H1 (cell line): ENCODE results near the gene SSH2. TPM values are rescaled to one million over a fixed set of nuclear protein-coding genes. Genes with fewer than 3 reads are reported as not detected.

Source experiments
- CTCF ChIA-PET: fragments of 300-600 bp; sonication (Branson Sonifier 250); formaldehyde crosslinking; loops from one replicate; lab custom pipeline; 2021; ENCODE audit not compliant: partially characterized antibody; lab: Charles Lee
- POLR2A ChIA-PET: fragments of 300-600 bp; sonication (Branson Sonifier 250); formaldehyde crosslinking; loops from one replicate; lab custom pipeline; 2021; ENCODE audit warnings: inconsistent platforms; ENCODE audit not compliant: partially characterized antibody; lab: Charles Lee
- DNase-seq, 2 experiments: peaks; one replicate each; pipeline versions ENCODE4 v3.0.0 to v3.0.0-alpha.2; 2010 to 2022; ENCODE audit warnings: low spot score in 2 of 2, low read depth in 1 of 2, mixed read lengths in 1 of 2
- FAIRE-seq: peaks from 2 replicates; lab custom pipeline; 2011; peaks lifted over from hg19 to GRCh38; lab: Jason Lieb, UNC
- H2AFZ ChIP-seq: 2 replicates; pipeline ENCODE4 v1.8.1; 2012; ENCODE audit warnings: low read length, inconsistent platforms
- H2AK5ac ChIP-seq: 2 replicates; pipeline ENCODE4 v1.6.1; 2013; ENCODE audit warnings: low read depth, low read length
- H2BK120ac ChIP-seq: replicated peaks from 2 replicates; pipeline ENCODE3; 2013; ENCODE audit warnings: low read depth, low read length, inconsistent platforms
- H2BK12ac ChIP-seq: 2 replicates; pipeline ENCODE4 v1.6.1; 2013; ENCODE audit warnings: low read depth, low read length
- H2BK15ac ChIP-seq: 2 replicates; pipeline ENCODE4 v1.6.1; 2013; ENCODE audit warnings: low read length
- H2BK20ac ChIP-seq: 2 replicates; pipeline ENCODE4 v1.6.1; 2013; ENCODE audit warnings: low read length
- H2BK5ac ChIP-seq: 2 replicates; pipeline ENCODE4 v1.6.1; 2013; ENCODE audit warnings: low read depth, low read length
- H3K14ac ChIP-seq: 2 replicates; pipeline ENCODE4 v1.6.1; 2013; ENCODE audit warnings: inconsistent platforms; ENCODE audit not compliant: insufficient read length
- H3K18ac ChIP-seq: 2 replicates; pipeline ENCODE4 v1.6.1; 2013; ENCODE audit warnings: low read length; ENCODE audit errors: extremely low read depth
- H3K23ac ChIP-seq: 2 replicates; pipeline ENCODE4 v1.6.1; 2013; ENCODE audit warnings: inconsistent platforms; ENCODE audit not compliant: insufficient read length
- H3K23me2 ChIP-seq: 2 replicates; pipeline ENCODE4 v1.6.1; 2013; ENCODE audit warnings: low read depth, low read length
- H3K27ac ChIP-seq: 2 replicates; pipeline ENCODE4 v1.6.1; 2011; ENCODE audit warnings: low read depth, low read length, inconsistent platforms
- H3K27me3 ChIP-seq, 4 experiments: replicated peaks in 1 of 4; 1 replicate in 1 of 4; 2 replicates in 3 of 4; pipeline versions ENCODE4 v1.6.1 to v1.8.1; 2011 to 2013; ENCODE audit warnings: low read length in 3 of 4, mild to moderate bottlenecking in 3 of 4, inconsistent platforms in 2 of 4, mixed read lengths in 2 of 4, moderate library complexity in 1 of 4; ENCODE audit not compliant: control insufficient read depth in 3 of 4, insufficient read depth in 3 of 4; ENCODE audit errors: extremely low read depth in 1 of 4
- H3K36me3 ChIP-seq, 4 experiments: 2 replicates each; pipeline versions ENCODE4 v1.6.1 to v1.8.1; 2011 to 2013; ENCODE audit warnings: mild to moderate bottlenecking in 4 of 4, low read length in 3 of 4, moderate library complexity in 2 of 4, control low read depth in 1 of 4, inconsistent platforms in 1 of 4; ENCODE audit not compliant: insufficient read depth in 4 of 4, control insufficient read depth in 2 of 4
- H3K4ac ChIP-seq: replicated peaks from 2 replicates; pipeline ENCODE3; 2013; ENCODE audit warnings: low read length, low read depth, mixed read lengths, inconsistent platforms; ENCODE audit not compliant: insufficient read length
- H3K4me1 ChIP-seq, 4 experiments: replicated peaks in 1 of 4; 1 replicate in 1 of 4; 2 replicates in 3 of 4; pipeline versions ENCODE4 v1.6.1 to v1.8.1; 2011 to 2013; ENCODE audit warnings: low read length in 3 of 4, inconsistent platforms in 2 of 4, mixed read lengths in 1 of 4; ENCODE audit not compliant: insufficient read depth in 4 of 4, control insufficient read depth in 3 of 4
- H3K4me2 ChIP-seq, 2 experiments: 2 replicates each; pipeline versions ENCODE4 v1.6.1 to v1.8.1; 2011 to 2013; ENCODE audit warnings: low read depth in 2 of 2, low read length in 2 of 2, control low read depth in 1 of 2, inconsistent platforms in 1 of 2, mild to moderate bottlenecking in 1 of 2; ENCODE audit not compliant: insufficient read depth in 1 of 2
- H3K4me3 ChIP-seq, 4 experiments: fragments of 200-600, 300-600 bp in 1 of 4; sonication (generic), shearing (Covaris generic), sonication (Bioruptor Twin) in 1 of 4; 2 replicates each; pipeline versions ENCODE4 v1.5.1 to v1.8.1; 2011 to 2016; ENCODE audit warnings: low read length in 4 of 4, low read depth in 3 of 4, control low read depth in 2 of 4, inconsistent platforms in 2 of 4, mild to moderate bottlenecking in 2 of 4, mixed read lengths in 1 of 4, moderate library complexity in 1 of 4; ENCODE audit not compliant: insufficient read depth in 2 of 4; ENCODE audit errors: extremely low read depth in 1 of 4
- H3K56ac ChIP-seq: replicated peaks from 2 replicates; pipeline ENCODE3; 2013; ENCODE audit warnings: low read depth, mild to moderate bottlenecking, mixed read lengths, low read length, inconsistent platforms; ENCODE audit not compliant: insufficient read length
- H3K79me1 ChIP-seq: 2 replicates; pipeline ENCODE4 v1.6.1; 2013; ENCODE audit warnings: low read depth, low read length, control low read depth
- H3K79me2 ChIP-seq, 2 experiments: 2 replicates each; pipeline versions ENCODE4 v1.6.1 to v1.8.1; 2012 to 2013; ENCODE audit warnings: low read length in 2 of 2, mild to moderate bottlenecking in 2 of 2, inconsistent platforms in 1 of 2; ENCODE audit not compliant: insufficient read depth in 2 of 2, control insufficient read depth in 1 of 2
- H3K9ac ChIP-seq, 4 experiments: replicated peaks in 1 of 4; 1 replicate in 1 of 4; 2 replicates in 3 of 4; pipeline versions ENCODE4 v1.6.1 to v1.8.1; 2011 to 2013; ENCODE audit warnings: low read depth in 3 of 4, low read length in 3 of 4, control low read depth in 2 of 4, mild to moderate bottlenecking in 2 of 4, moderate library complexity in 2 of 4, inconsistent platforms in 1 of 4; ENCODE audit errors: extremely low read depth in 1 of 4
- H3K9me3 ChIP-seq, 2 experiments: 2 replicates each; pipeline versions ENCODE4 v1.6.1 to v1.8.1; 2012 to 2013; ENCODE audit warnings: mild to moderate bottlenecking in 2 of 2, moderate library complexity in 2 of 2, control low read depth in 1 of 2, inconsistent platforms in 1 of 2, low read depth in 1 of 2, low read length in 1 of 2, mixed read lengths in 1 of 2; ENCODE audit not compliant: insufficient read depth in 2 of 2
- H4K20me1 ChIP-seq, 2 experiments: replicated peaks in 1 of 2; 2 replicates each; pipeline versions ENCODE3 to v1.8.1; 2011 to 2013; ENCODE audit warnings: inconsistent platforms in 2 of 2, low read length in 2 of 2, mild to moderate bottlenecking in 1 of 2; ENCODE audit not compliant: insufficient read depth in 2 of 2, control insufficient read depth in 1 of 2
- H4K5ac ChIP-seq: 2 replicates; pipeline ENCODE4 v1.6.1; 2013; ENCODE audit warnings: low read length, low read depth, mixed read lengths, inconsistent platforms; ENCODE audit not compliant: insufficient read length
- H4K8ac ChIP-seq: 2 replicates; pipeline ENCODE4 v1.8.0; 2013; ENCODE audit warnings: mild to moderate bottlenecking, moderate library complexity, low read length, inconsistent platforms; ENCODE audit not compliant: insufficient read depth; ENCODE audit errors: extremely low read depth
- H4K91ac ChIP-seq: replicated peaks from 2 replicates; pipeline ENCODE3; 2013; ENCODE audit warnings: low read length, mixed read lengths, inconsistent platforms; ENCODE audit not compliant: insufficient read length
- RFX5 ChIP-seq: IDR thresholded peaks from 2 replicates; pipeline ENCODE4 v1.6.1; 2011; ENCODE audit warnings: low read depth, low read length, improper control_type of control experiment, borderline replicate concordance
- ZNF274 ChIP-seq: IDR thresholded peaks from 2 replicates; pipeline ENCODE4 v1.7.0; 2012; ENCODE audit warnings: low read length, borderline replicate concordance; ENCODE audit errors: extremely low read depth
- WGBS, 2 experiments: shearing (Covaris generic) in 1 of 2; methylation state at CpG; one replicate each; pipeline versions ENCODE4 v1.1.6 to v1.1.7; 2013 to 2015; ENCODE audit warnings: low lambda C conversion rate in 2 of 2, mixed read lengths in 2 of 2, inconsistent platforms in 1 of 2, low coverage in 1 of 2, missing lambda C conversion rate in 1 of 2; ENCODE audit not compliant: insufficient replicate concordance in 2 of 2, insufficient coverage in 1 of 2, insufficient read length in 1 of 2; ENCODE audit errors: extremely low coverage in 1 of 2, missing lambda C conversion rate in 1 of 2; 5-methylcytosine and 5-hydroxymethylcytosine counted together
- polyA plus RNA-seq, 7 experiments: library from polyadenylated mRNA; depleted of rRNA in 3 of 7; stranded (reverse) in 5 of 7; unstranded in 2 of 7; fragments of >200 nt in 5 of 7; fragments of 200-250 nt in 2 of 7; gene quantifications; 1 replicate in 5 of 7; 2 replicates in 1 of 7; 4 replicates in 1 of 7; pipeline versions ENCODE4 v1.2.1 to v1.2.3, GENCODE V29; 2011 to 2013; ENCODE audit warnings: missing spikeins in 2 of 7, mixed read lengths in 2 of 7
- total RNA-seq: library from RNA; stranded (reverse); fragmentation: NEBNext Ultra II Directional; extraction: Animal tissue kit (Norgen Biotek cat#: 25700); gene quantifications from 2 replicates; pipeline ENCODE4 v1.2.1, GENCODE V29; 2021

Gene SSH2
- total and polyA plus RNA-seq, 2 of the 8 experiments (the other 6 are each of a cell fraction or from before 2014, with no cell fraction given) = 5.2 to 15.9 TPM

DNA sequence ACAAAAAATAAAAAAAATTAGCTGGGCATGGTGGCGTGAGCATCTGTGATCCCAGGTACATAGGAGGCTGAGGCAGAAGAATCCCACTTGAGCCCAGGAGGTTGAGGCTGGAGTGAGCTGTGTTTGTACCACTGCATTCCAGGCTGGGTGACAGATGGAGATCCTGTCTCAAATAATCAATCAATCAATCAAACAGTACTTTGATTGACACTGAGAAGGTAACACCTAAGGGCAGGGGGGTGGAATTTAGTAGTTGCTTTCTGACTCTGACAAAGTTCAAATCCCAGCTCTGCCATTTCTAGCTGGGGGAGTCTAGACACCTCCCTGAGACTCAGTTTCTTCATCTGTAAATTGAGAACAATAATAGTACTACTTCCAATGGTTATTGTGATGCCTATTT is 12.0 kb downstream of the SSH2 start:
- Histone ChIP-seq H2BK15ac (no peak overlapping the region), H2AFZ (no peak overlapping the region), H3K4ac (no peak overlapping the region), H3K79me1 (no peaks in the 10 kb centered on the region), H3K9ac (no peak overlapping the region), H3K27ac (no peak overlapping the region), H4K5ac (no peak overlapping the region), H4K20me1 (peaks cover 0 to 6% of the 10 kb centered on the region in 2 experiments), H2BK12ac (no peak overlapping the region), H4K8ac (no peak overlapping the region), H3K23me2 (no peaks in the 10 kb centered on the region), H3K27me3 (no peaks in the 10 kb centered on the region), H2AK5ac (no peak overlapping the region), H3K23ac (no peak overlapping the region), H3K56ac (no peak overlapping the region), H2BK5ac (no peak overlapping the region), H2BK20ac (no peak overlapping the region), H3K4me3 (no peak overlapping the region), H3K9me3 (no peaks in the 10 kb centered on the region), H2BK120ac (no peak overlapping the region), H3K4me1 (no peaks in the 10 kb centered on the region), H4K91ac (no peak overlapping the region), H3K4me2 (no peak overlapping the region), H3K79me2 (peaks cover 0 to 11% of the 10 kb centered on the region in 2 experiments; a peak in 2 of 4 replicates), H3K14ac (no peak overlapping the region), H3K36me3 (no peaks in the 10 kb centered on the region), H3K18ac (no peak overlapping the region)
- no peak for FAIRE-seq
- 100% methylated on average over 1 of the region's 1 CpG; no CpG with 5 or more reads in 1 of the 2 experiments for WGBS, 2 experiments
- CTCF ChIA-PET = interaction anchor here (1.4 kb wide), 1 partner anchor 187 kb away, joined by 3 read pairs; no protein-coding TSS in a partner anchor
- no peak for DNase-seq
- POLR2A ChIA-PET = no interaction called here
- no peak for TF ChIP-seq RFX5
- TF ChIP-seq ZNF274 = no peak
